ENCODE data around the gene ST3GAL3. TPM values are rescaled to one million over a fixed set of nuclear protein-coding genes. Genes with fewer than 3 reads are reported as not detected.

The ST3GAL3 gene
- total and polyA plus RNA-seq, 2 experiments from 2014 or later = 6.2 to 6.3 TPM

GRCh38 chr1:43828574-43828973, 121.2 kb downstream of the ST3GAL3 start:
- WGBS (ENCODE audit: low lambda C conversion rate, missing lambda C conversion rate) = 92% methylated on average over 1 of the region's 1 CpG
- Histone ChIP-seq H3K4me1 (ENCODE audit: insufficient read depth) (no peaks in the 10 kb centered on the region), H3K4me2 (no peak overlapping the region), H4K20me1 (ENCODE audit: insufficient read depth, poor library complexity, severe bottlenecking) (no peaks in the 10 kb centered on the region), H3K36me3 (replicated peaks; ENCODE audit: insufficient read depth, low read depth) (no peaks in the 10 kb centered on the region), H2AFZ (no peak overlapping the region), H3K79me2 (no peaks in the 10 kb centered on the region), H3K4me3 (no peak overlapping the region), H3K27ac (no peak overlapping the region), H3K27me3 (no peaks in the 10 kb centered on the region), H3K9me2 (replicated peaks; ENCODE audit: insufficient read depth) (no peaks in the 10 kb centered on the region), H3K9me3 (ENCODE audit: low read depth) (no peaks in the 10 kb centered on the region)
- TF ChIP-seq EZH2 (IDR thresholded peaks at IDR 0.05; ENCODE audit: borderline replicate concordance) (no peak), EZH2phosphoT487 (IDR thresholded peaks at IDR 0.05; ENCODE audit: low read depth, severe bottlenecking, unreplicated experiment) (no peak)
- TF ChIP-seq, protein P1, sequence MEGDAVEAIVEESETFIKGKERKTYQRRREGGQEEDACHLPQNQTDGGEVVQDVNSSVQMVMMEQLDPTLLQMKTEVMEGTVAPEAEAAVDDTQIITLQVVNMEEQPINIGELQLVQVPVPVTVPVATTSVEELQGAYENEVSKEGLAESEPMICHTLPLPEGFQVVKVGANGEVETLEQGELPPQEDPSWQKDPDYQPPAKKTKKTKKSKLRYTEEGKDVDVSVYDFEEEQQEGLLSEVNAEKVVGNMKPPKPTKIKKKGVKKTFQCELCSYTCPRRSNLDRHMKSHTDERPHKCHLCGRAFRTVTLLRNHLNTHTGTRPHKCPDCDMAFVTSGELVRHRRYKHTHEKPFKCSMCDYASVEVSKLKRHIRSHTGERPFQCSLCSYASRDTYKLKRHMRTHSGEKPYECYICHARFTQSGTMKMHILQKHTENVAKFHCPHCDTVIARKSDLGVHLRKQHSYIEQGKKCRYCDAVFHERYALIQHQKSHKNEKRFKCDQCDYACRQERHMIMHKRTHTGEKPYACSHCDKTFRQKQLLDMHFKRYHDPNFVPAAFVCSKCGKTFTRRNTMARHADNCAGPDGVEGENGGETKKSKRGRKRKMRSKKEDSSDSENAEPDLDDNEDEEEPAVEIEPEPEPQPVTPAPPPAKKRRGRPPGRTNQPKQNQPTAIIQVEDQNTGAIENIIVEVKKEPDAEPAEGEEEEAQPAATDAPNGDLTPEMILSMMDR (IDR thresholded peaks at IDR 0.05; ENCODE audit: poor library complexity) = no peak
- no peak for DNase-seq (ENCODE audit: low spot score)

GRCh38 chr1:43830802-43831201, 123.5 kb downstream of the ST3GAL3 start:
- Histone ChIP-seq H3K4me2 (no peak overlapping the region), H3K4me1 (ENCODE audit: insufficient read depth) (no peaks in the 10 kb centered on the region)

GRCh38 chr1:43831851-43832250, 124.5 kb downstream of the ST3GAL3 start:
- Histone ChIP-seq H3K4me2 (no peak overlapping the region), H3K4me3 (no peak overlapping the region), H3K79me2 (no peaks in the 10 kb centered on the region), H3K27me3 (no peaks in the 10 kb centered on the region), H2AFZ (no peak overlapping the region), H3K9me2 (replicated peaks; ENCODE audit: insufficient read depth) (no peaks in the 10 kb centered on the region), H3K4me1 (ENCODE audit: insufficient read depth) (peaks cover 8% of the 10 kb centered on the region), H4K20me1 (ENCODE audit: insufficient read depth, poor library complexity, severe bottlenecking) (no peaks in the 10 kb centered on the region), H3K36me3 (replicated peaks; ENCODE audit: insufficient read depth, low read depth) (no peaks in the 10 kb centered on the region), H3K9me3 (ENCODE audit: low read depth) (no peaks in the 10 kb centered on the region), H3K27ac (no peak overlapping the region)
- TF ChIP-seq, protein P1 (IDR thresholded peaks at IDR 0.05; ENCODE audit: poor library complexity) = no peak
- TF ChIP-seq EZH2 (IDR thresholded peaks at IDR 0.05; ENCODE audit: borderline replicate concordance) (no peak), EZH2phosphoT487 (IDR thresholded peaks at IDR 0.05; ENCODE audit: low read depth, severe bottlenecking, unreplicated experiment) (no peak)
- WGBS (ENCODE audit: low lambda C conversion rate, missing lambda C conversion rate) = 95% methylated on average over 2 of the region's 2 CpGs
- DNase-seq (ENCODE audit: low spot score) = no peak

More at GRCh38 chr1:43830802-43831201, 123.5 kb downstream of the ST3GAL3 start:
- Histone ChIP-seq H3K4me3 (no peak overlapping the region), H3K9me2 (replicated peaks; ENCODE audit: insufficient read depth) (no peaks in the 10 kb centered on the region), H4K20me1 (ENCODE audit: insufficient read depth, poor library complexity, severe bottlenecking) (no peaks in the 10 kb centered on the region), H3K36me3 (replicated peaks; ENCODE audit: insufficient read depth, low read depth) (no peaks in the 10 kb centered on the region), H3K9me3 (ENCODE audit: low read depth) (no peaks in the 10 kb centered on the region), H3K27me3 (no peaks in the 10 kb centered on the region), H3K27ac (no peak overlapping the region), H2AFZ (no peak overlapping the region), H3K79me2 (no peaks in the 10 kb centered on the region)
- no peak for TF ChIP-seq EZH2 (IDR thresholded peaks at IDR 0.05; ENCODE audit: borderline replicate concordance)
- TF ChIP-seq, protein P1 (IDR thresholded peaks at IDR 0.05; ENCODE audit: poor library complexity) = no peak
- no peak for TF ChIP-seq EZH2phosphoT487 (IDR thresholded peaks at IDR 0.05; ENCODE audit: low read depth, severe bottlenecking, unreplicated experiment)
- DNase-seq (ENCODE audit: low spot score) = no peak

DNA sequence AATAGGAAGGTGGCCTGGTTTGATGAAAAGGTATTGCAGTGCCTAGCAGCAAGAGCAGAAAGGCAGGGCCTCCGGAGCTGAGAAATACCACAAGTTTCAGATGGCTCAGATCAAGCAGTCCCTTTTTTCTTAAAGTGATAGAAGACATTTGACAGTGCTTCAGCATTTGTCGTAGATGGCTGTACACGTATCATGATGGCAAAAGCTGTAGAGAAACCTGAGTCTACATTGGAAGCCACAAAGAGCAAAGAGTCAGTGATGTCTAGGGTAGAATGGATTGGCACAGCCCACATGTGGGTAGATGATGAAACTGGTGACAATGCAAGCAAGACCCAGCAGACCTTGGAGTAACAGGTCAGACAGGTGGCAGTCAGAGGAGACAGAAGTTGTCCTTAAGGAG, 124.9 kb downstream of the ST3GAL3 start:
- no peaks in the 10 kb centered on the region for H3K9me3 ChIP-seq (ENCODE audit: low read depth)
- peaks cover 8% of the 10 kb centered on the region for H3K4me1 ChIP-seq (ENCODE audit: insufficient read depth)
- H3K27me3 ChIP-seq = no peaks in the 10 kb centered on the region
- H3K9me2 ChIP-seq (replicated peaks; ENCODE audit: insufficient read depth) = no peaks in the 10 kb centered on the region
- no peaks in the 10 kb centered on the region for H3K79me2 ChIP-seq
- H3K27ac ChIP-seq = no peak overlapping the region
- H3K4me3 ChIP-seq = no peak overlapping the region
- no peak overlapping the region for H2AFZ ChIP-seq
- H4K20me1 ChIP-seq (ENCODE audit: insufficient read depth, poor library complexity, severe bottlenecking) = no peaks in the 10 kb centered on the region
- whole genome bisulfite sequencing (ENCODE audit: low lambda C conversion rate, missing lambda C conversion rate) = 72% methylated on average over 3 of the region's 3 CpGs
- no peak for DNase-seq (ENCODE audit: low spot score)
- no peak overlapping the region for H3K4me2 ChIP-seq
- TF ChIP-seq EZH2phosphoT487 (IDR thresholded peaks at IDR 0.05; ENCODE audit: low read depth, severe bottlenecking, unreplicated experiment) (no peak), EZH2 (IDR thresholded peaks at IDR 0.05; ENCODE audit: borderline replicate concordance) (no peak)
- TF ChIP-seq, protein P1 (IDR thresholded peaks at IDR 0.05; ENCODE audit: poor library complexity) = no peak
- no peaks in the 10 kb centered on the region for H3K36me3 ChIP-seq (replicated peaks; ENCODE audit: insufficient read depth, low read depth)

All from hepatocyte (in vitro differentiated cells).